SK-N-SH (cell line): ENCODE measurements around the gene NEK6. TPM values are rescaled to one million over a fixed set of nuclear protein-coding genes. Genes with fewer than 3 reads are reported as not detected.

Source experiments
- CTCF ChIA-PET: fragments of 300-600, 350-600 bp; formaldehyde crosslinking; extraction: SDS; loops from one replicate; lab custom pipeline; 2021; lab: Yijun Ruan, JAX
- POLR2A ChIA-PET: fragments of 350-600 bp; sonication (Branson Sonifier 250); formaldehyde crosslinking; extraction: SDS; loops from one replicate; lab custom pipeline; 2020; ENCODE audit warnings: antibody characterized with exemption, inconsistent platforms; lab: Yijun Ruan, JAX
- DNase-seq: peaks from one replicate; pipeline ENCODE4 v3.0.0; 2012
- H2AFZ ChIP-seq: fragments of 200-600 bp; sonication (generic); 2 replicates; pipeline ENCODE4 v1.8.1; 2016; ENCODE audit warnings: antibody characterized with exemption, mild to moderate bottlenecking, low read depth
- H3F3A ChIP-seq: fragments of 200-600 bp; sonication (generic); replicated peaks from 2 replicates; pipeline ENCODE3; 2016; ENCODE audit warnings: antibody characterized with exemption, mild to moderate bottlenecking; ENCODE audit not compliant: insufficient read depth
- H3K27ac ChIP-seq, 2 experiments: fragments of 200-500 bp in 1 of 2; fragments of 200-600 bp in 1 of 2; sonication (Bioruptor generic) in 1 of 2; sonication (generic), shearing (Covaris generic) in 1 of 2; 2 replicates each; pipeline versions ENCODE4 v1.5.1 to v1.6.1; 2014 to 2016; ENCODE audit warnings: low read depth in 2 of 2, inconsistent platforms in 1 of 2, low read length in 1 of 2, mild to moderate bottlenecking in 1 of 2, mixed read lengths in 1 of 2
- H3K27me3 ChIP-seq: fragments of 200-600 bp; sonication (generic), shearing (Covaris generic); 2 replicates; pipeline ENCODE4 v1.6.1; 2016; ENCODE audit warnings: mixed run types; ENCODE audit not compliant: insufficient read depth
- H3K36me3 ChIP-seq, 2 experiments: fragments of 200-500 bp in 1 of 2; fragments of 200-600 bp in 1 of 2; sonication (Bioruptor generic) in 1 of 2; sonication (generic) in 1 of 2; replicated peaks in 1 of 2; 2 replicates each; pipeline versions ENCODE3 to v1.5.1; 2014 to 2016; ENCODE audit warnings: low read length in 1 of 2, mild to moderate bottlenecking in 1 of 2; ENCODE audit not compliant: insufficient read depth in 2 of 2, control insufficient read depth in 1 of 2
- H3K4me1 ChIP-seq, 2 experiments: fragments of 200-500 bp in 1 of 2; fragments of 200-600 bp in 1 of 2; sonication (Bioruptor generic) in 1 of 2; sonication (generic), shearing (Covaris generic) in 1 of 2; 2 replicates each; pipeline versions ENCODE4 v1.5.1 to v1.6.1; 2014 to 2016; ENCODE audit warnings: low read depth in 1 of 2, low read length in 1 of 2, mixed run types in 1 of 2; ENCODE audit not compliant: insufficient read depth in 2 of 2, control insufficient read depth in 1 of 2
- H3K4me2 ChIP-seq: fragments of 200-600 bp; sonication (generic), shearing (Covaris generic); 2 replicates; pipeline ENCODE4 v1.6.1; 2017; ENCODE audit warnings: mixed run types
- H3K4me3 ChIP-seq, 2 experiments: fragments of 200-500 bp in 1 of 2; fragments of 200-600 bp in 1 of 2; sonication (Bioruptor generic) in 1 of 2; sonication (generic), shearing (Covaris generic) in 1 of 2; 2 replicates each; pipeline versions ENCODE4 v1.5.1 to v1.8.1; 2014 to 2016; ENCODE audit warnings: low read depth in 2 of 2, inconsistent platforms in 1 of 2, low read length in 1 of 2, mild to moderate bottlenecking in 1 of 2, mixed read lengths in 1 of 2, moderate library complexity in 1 of 2
- H3K79me2 ChIP-seq: fragments of 200-600 bp; sonication (generic); 2 replicates; pipeline ENCODE4 v1.8.1; 2017; ENCODE audit warnings: mild to moderate bottlenecking; ENCODE audit not compliant: insufficient read depth
- H3K9ac ChIP-seq: fragments of 200-600 bp; sonication (generic); 2 replicates; pipeline ENCODE4 v1.6.1; 2017; ENCODE audit warnings: mixed run types
- H3K9me2 ChIP-seq: fragments of 200-600 bp; sonication (generic); 2 replicates; pipeline ENCODE4 v1.6.1; 2017; ENCODE audit warnings: mixed run types
- H3K9me3 ChIP-seq: fragments of 200-600 bp; sonication (generic); 2 replicates; pipeline ENCODE4 v1.6.1; 2017; ENCODE audit warnings: mixed run types, mild to moderate bottlenecking, moderate library complexity
- H4K20me1 ChIP-seq: fragments of 200-600 bp; sonication (generic); 2 replicates; pipeline ENCODE4 v1.6.1; 2017; ENCODE audit warnings: mild to moderate bottlenecking, mixed run types; ENCODE audit not compliant: insufficient read depth
- CHD2 ChIP-seq: fragments of 150-350 bp; IDR thresholded peaks from 2 replicates; pipeline ENCODE4 v1.6.1; 2018; ENCODE audit warnings: low read length; ENCODE audit not compliant: partially characterized antibody
- FOSL2 ChIP-seq: IDR thresholded peaks from 2 replicates; pipeline ENCODE4 v1.4.0; 2012; ENCODE audit warnings: low read depth, mild to moderate bottlenecking, moderate library complexity, borderline replicate concordance
- JUND ChIP-seq: IDR thresholded peaks from 2 replicates; pipeline ENCODE4 v1.4.0; 2012
- MAX ChIP-seq: IDR thresholded peaks from 2 replicates; pipeline ENCODE4 v1.4.0; 2012; ENCODE audit warnings: low read depth
- PBX3 ChIP-seq: IDR thresholded peaks from 2 replicates; pipeline ENCODE4; 2012
- RXRA ChIP-seq: IDR thresholded peaks from 2 replicates; pipeline ENCODE4 v1.4.0; 2012; ENCODE audit warnings: low read depth, mild to moderate bottlenecking, borderline replicate concordance
- TCF12 ChIP-seq: IDR thresholded peaks from 2 replicates; pipeline ENCODE4 v1.4.0; 2012
- YY1 ChIP-seq: IDR thresholded peaks from 2 replicates; pipeline ENCODE4 v1.4.0; 2012; ENCODE audit warnings: low read depth, mild to moderate bottlenecking
- WGBS: methylation state at CpG from one replicate; pipeline ENCODE4 v1.1.6; 2017; ENCODE audit warnings: low lambda C conversion rate; 5-methylcytosine and 5-hydroxymethylcytosine counted together
- polyA plus RNA-seq, 3 experiments: library from polyadenylated mRNA; depleted of rRNA; stranded (reverse); fragments of >200 nt; gene quantifications; 2 replicates each; pipeline ENCODE4 v1.2.3, GENCODE V29; 2012

Gene NEK6
- polyA plus RNA-seq, 1 of the 3 experiments (the other 2 are of a cell fraction) = 89.8 TPM

GRCh38 chr9:124259158-124259808, 1.5 kb downstream of the NEK6 start (continued):
- TF ChIP-seq CHD2 = no peak
- TF ChIP-seq RXRA = no peak; the same call in 1 of the 2 replicates

GRCh38 chr9:124260769-124261603, 3.2 kb downstream of the NEK6 start:
- peaks cover 19% of the 10 kb centered on the region; the same call in 1 of the 2 replicates for H4K20me1 ChIP-seq
- H3K27me3 ChIP-seq = no peaks in the 10 kb centered on the region
- peaks cover 53% of the 10 kb centered on the region for H3F3A ChIP-seq
- 46% methylated on average over 14 of the region's 15 CpGs for WGBS
- no peak overlapping the region for H2AFZ ChIP-seq
- peak overlapping the region; percentile 95 for H3K4me2 ChIP-seq
- H3K36me3 ChIP-seq = peaks cover 6 to 12% of the 10 kb centered on the region in 2 experiments
- POLR2A ChIA-PET = no interaction called here
- no peak for DNase-seq
- no peaks in the 10 kb centered on the region for H3K9me3 ChIP-seq
- peak overlapping the region; percentile 61 to 92; a peak in 3 of 4 replicates for H3K27ac ChIP-seq
- peak overlapping the region in 1 of 2 experiments; percentile 47; a peak in 3 of 4 replicates for H3K4me3 ChIP-seq
- TF ChIP-seq JUND (peak; percentile 61), MAX (0 out of 2 replicates have a peak, but pooled peaks have one; percentile 34), TCF12 (peak; percentile 57; the same call in 1 of the 2 replicates), YY1 (no peak), FOSL2 (peak; percentile 73; the same call in 1 of the 2 replicates), PBX3 (peak; percentile 13; the same call in 1 of the 2 replicates)
- no peaks in the 10 kb centered on the region for H3K9me2 ChIP-seq
- peaks cover 84% of the 10 kb centered on the region for H3K79me2 ChIP-seq
- H3K9ac ChIP-seq = peak overlapping the region; percentile 41; the same call in 1 of the 2 replicates
- CTCF ChIA-PET = no interaction called here
- peaks cover 10 to 34% of the 10 kb centered on the region in 2 experiments for H3K4me1 ChIP-seq

- peak overlapping the region; percentile 95 for H3K4me2 ChIP-seq
- no peaks in the 10 kb centered on the region for H3K27me3 ChIP-seq
- no peak overlapping the region for H2AFZ ChIP-seq
- no peaks in the 10 kb centered on the region for H3K9me3 ChIP-seq
- no peak for TF ChIP-seq JUND
- DNase-seq = no peak
- ChIA-PET POLR2A (no interaction called here), CTCF (interaction anchor here (1.0 kb wide), 1 partner anchor 135 kb away, joined by 3 read pairs; no protein-coding TSS in a partner anchor)
- H3K4me1 ChIP-seq = peaks cover 12 to 41% of the 10 kb centered on the region in 2 experiments
- peak overlapping the region in 1 of 2 experiments; percentile 47; a peak in 3 of 4 replicates for H3K4me3 ChIP-seq
- WGBS = 85% methylated on average over 12 of the region's 13 CpGs
- no peaks in the 10 kb centered on the region for H3K9me2 ChIP-seq
- H4K20me1 ChIP-seq = peaks cover 19% of the 10 kb centered on the region; the same call in 1 of the 2 replicates
- peaks cover 95% of the 10 kb centered on the region for H3K79me2 ChIP-seq
- H3K36me3 ChIP-seq = peaks cover 6 to 12% of the 10 kb centered on the region in 2 experiments
- H3K27ac ChIP-seq = peak overlapping the region; percentile 61 to 92; a peak in 3 of 4 replicates
- peak overlapping the region; percentile 41 for H3K9ac ChIP-seq
- peaks cover 55% of the 10 kb centered on the region for H3F3A ChIP-seq
Measured at GRCh38 chr9:124261736-124262648, 4.2 kb downstream of the NEK6 start.
